Right lobe of liver (tissue), 6 donors: ENCODE data around the gene DHX16. TPM values are rescaled to one million over a fixed set of nuclear protein-coding genes. Genes with fewer than 3 reads are reported as not detected.

Experiments
- ATAC-seq, 4 donors: fragments of 200-7000 bp; cut with Tn5 transposase; one replicate each; pipeline ENCODE4 v1.9.1; 2020; ENCODE audit warnings: mild to moderate bottlenecking in 4 of 4, moderate library complexity in 4 of 4
- DNase-seq, 3 donors: peaks; one replicate each; pipeline ENCODE4 v3.0.0-alpha.2; 2020
- H3K27ac ChIP-seq, 3 donors: fragments of 200-600 bp; one replicate each; pipeline ENCODE4 v1.8.0; 2022
- H3K27me3 ChIP-seq, 2 donors: fragments of 200-600 bp; one replicate each; pipeline ENCODE4 v1.8.0; 2022
- H3K36me3 ChIP-seq, 4 donors: fragments of 200-600 bp; sonication (generic) in 1 of 4; one replicate each; pipeline versions ENCODE4 v1.5.1 to v1.8.0; 2017 to 2022; ENCODE audit warnings: control low read depth in 1 of 4
- H3K4me1 ChIP-seq, 4 donors: fragments of 200-600 bp; sonication (generic) in 1 of 4; one replicate each; pipeline versions ENCODE4 v1.5.1 to v1.8.0; 2017 to 2022; ENCODE audit warnings: control low read depth in 1 of 4
- H3K4me3 ChIP-seq, 3 donors: fragments of 200-600 bp; one replicate each; pipeline ENCODE4 v1.8.0; 2022
- H3K9me3 ChIP-seq, 4 donors: fragments of 200-600 bp; sonication (generic) in 1 of 4; one replicate each; pipeline versions ENCODE4 v1.5.1 to v1.8.0; 2017 to 2022; ENCODE audit warnings: control low read depth in 1 of 4
- POLR2A ChIP-seq: fragments of 450-650 bp; IDR thresholded peaks from one replicate; pipeline ENCODE4 v1.6.1; 2017; ENCODE audit warnings: antibody characterized with exemption, mild to moderate bottlenecking
- WGBS: methylation state at CpG from one replicate; pipeline ENCODE4 v1.1.6; 2018; ENCODE audit warnings: low coverage, low lambda C conversion rate; ENCODE audit not compliant: insufficient coverage; ENCODE audit errors: missing lambda C conversion rate; 5-methylcytosine and 5-hydroxymethylcytosine counted together
- intact Hi-C, 2 donors: fragments of 100-400 bp; cut with DNase I; formaldehyde crosslinking; loops; one replicate each; pipeline versions ENCODE4 v1.11.2 to v1.14.1; 2022
- total RNA-seq, 6 experiments: library from RNA; depleted of rRNA in 2 of 6; stranded (reverse); fragments of >200 nt in 2 of 6; fragmentation: NEBNext Ultra II Directional in 3 of 6; extraction: Animal tissue kit (Norgen Biotek cat#: 25700) in 3 of 6; gene quantifications; one replicate each; pipeline versions ENCODE4 v1.1.0 to v1.2.4, GENCODE V29; 2016 to 2023
- TF ChIP-seq, protein P1 (sequence below), 4 donors: fragments of 200-600 bp in 3 of 4; fragments of 450-650 bp in 1 of 4; IDR thresholded peaks; one replicate each; pipeline versions ENCODE4 v1.5.1 to v1.8.0; 2016 to 2022; ENCODE audit warnings: antibody characterized with exemption in 4 of 4, mild to moderate bottlenecking in 2 of 4
- donor health status: DM: no; HTN: yes; CAD: no.
- donor health status: DM: no; HTN: no; CAD: no.
- donor health status: DM: no; HTN: no; CAD: no.
- donor health status: DM: no; HTN: yes; CAD: no.
- donor health status: DM: no; HTN: yes; CAD: no.

Gene DHX16
- total RNA-seq, 6 experiments from 2014 or later: 12.3 to 17.8 (median 14.4) TPM

DNA sequence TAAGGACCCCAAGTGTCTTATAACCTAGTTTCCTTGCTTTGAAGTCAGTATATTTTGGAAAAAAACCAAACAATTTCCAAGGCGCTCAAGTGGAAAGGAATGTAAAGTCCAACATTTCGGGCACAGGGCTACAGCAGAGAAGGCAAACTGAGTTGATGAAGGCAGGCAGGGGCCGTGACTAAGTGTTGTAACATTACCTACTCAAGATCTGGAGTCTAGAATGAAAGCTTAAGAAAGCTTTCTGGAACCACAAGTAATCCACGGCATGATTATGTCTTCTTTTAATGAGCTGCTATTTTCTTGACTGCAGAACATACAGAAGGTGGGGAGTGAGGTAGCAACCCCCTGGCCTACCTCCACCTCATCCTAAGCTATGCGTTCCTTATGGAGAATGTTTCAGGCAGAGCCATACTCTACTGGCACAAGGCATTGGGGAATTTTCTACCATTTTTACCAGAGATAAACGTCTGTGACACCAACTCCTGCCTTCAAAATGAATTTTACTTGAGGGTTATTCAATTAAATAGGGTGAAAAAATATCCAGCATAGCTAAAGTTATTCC, 60.0 kb downstream of the DHX16 start:
- Histone ChIP-seq H3K36me3 (peaks cover 0 to 31% (median 16%) of the 10 kb centered on the region in 4 donors), H3K27ac (no peak overlapping the region), H3K4me3 (no peak overlapping the region), H3K27me3 (no peaks in the 10 kb centered on the region), H3K9me3 (no peaks in the 10 kb centered on the region), H3K4me1 (peaks cover 0 to 9% (median 5%) of the 10 kb centered on the region in 4 donors)
- intact Hi-C loops: no loop called here
- TF ChIP-seq, protein P1, sequence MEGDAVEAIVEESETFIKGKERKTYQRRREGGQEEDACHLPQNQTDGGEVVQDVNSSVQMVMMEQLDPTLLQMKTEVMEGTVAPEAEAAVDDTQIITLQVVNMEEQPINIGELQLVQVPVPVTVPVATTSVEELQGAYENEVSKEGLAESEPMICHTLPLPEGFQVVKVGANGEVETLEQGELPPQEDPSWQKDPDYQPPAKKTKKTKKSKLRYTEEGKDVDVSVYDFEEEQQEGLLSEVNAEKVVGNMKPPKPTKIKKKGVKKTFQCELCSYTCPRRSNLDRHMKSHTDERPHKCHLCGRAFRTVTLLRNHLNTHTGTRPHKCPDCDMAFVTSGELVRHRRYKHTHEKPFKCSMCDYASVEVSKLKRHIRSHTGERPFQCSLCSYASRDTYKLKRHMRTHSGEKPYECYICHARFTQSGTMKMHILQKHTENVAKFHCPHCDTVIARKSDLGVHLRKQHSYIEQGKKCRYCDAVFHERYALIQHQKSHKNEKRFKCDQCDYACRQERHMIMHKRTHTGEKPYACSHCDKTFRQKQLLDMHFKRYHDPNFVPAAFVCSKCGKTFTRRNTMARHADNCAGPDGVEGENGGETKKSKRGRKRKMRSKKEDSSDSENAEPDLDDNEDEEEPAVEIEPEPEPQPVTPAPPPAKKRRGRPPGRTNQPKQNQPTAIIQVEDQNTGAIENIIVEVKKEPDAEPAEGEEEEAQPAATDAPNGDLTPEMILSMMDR (IDR thresholded peaks at IDR 0.05): no peak
- TF ChIP-seq POLR2A: no peak
- no peak for ATAC-seq
- no peak for DNase-seq
- 27% methylated on average over 6 of the region's 6 CpGs for WGBS

DNA sequence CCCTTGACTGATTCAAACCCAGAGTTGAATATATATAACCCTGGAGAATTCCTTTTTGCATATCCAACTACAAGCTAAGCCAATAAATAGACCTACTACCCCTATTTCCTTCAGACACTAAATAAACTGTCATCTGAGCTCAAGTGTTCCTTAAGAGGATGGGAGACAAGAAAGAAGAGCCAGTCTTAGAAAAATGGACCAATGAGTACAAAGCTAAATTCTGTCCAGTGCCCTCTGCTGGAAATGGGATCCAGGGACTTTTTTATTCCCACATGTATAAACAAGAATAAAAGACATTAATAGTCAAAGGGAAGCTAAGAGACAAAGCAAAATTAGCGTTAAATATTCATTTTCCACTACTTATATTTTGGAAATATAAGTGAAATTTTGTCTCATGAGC, 60.6 kb downstream of the DHX16 start:
- H3K36me3 ChIP-seq: peaks cover 0 to 36% (median 19%) of the 10 kb centered on the region in 4 donors
- TF ChIP-seq, protein P1 (IDR thresholded peaks at IDR 0.05): peak in 3 of 4 donors; percentile 26 to 43 (median 35)
- no peak for TF ChIP-seq POLR2A
- DNase-seq: no peak
- no peak overlapping the region for H3K27ac ChIP-seq
- peaks cover 0 to 9% (median 5%) of the 10 kb centered on the region in 4 donors for H3K4me1 ChIP-seq
- intact Hi-C loops: no loop called here
- no peaks in the 10 kb centered on the region for H3K27me3 ChIP-seq
- no peak overlapping the region for H3K4me3 ChIP-seq
- no peaks in the 10 kb centered on the region for H3K9me3 ChIP-seq
- no peak for ATAC-seq
- WGBS: 53% methylated on average over 1 of the region's 1 CpG

DNA sequence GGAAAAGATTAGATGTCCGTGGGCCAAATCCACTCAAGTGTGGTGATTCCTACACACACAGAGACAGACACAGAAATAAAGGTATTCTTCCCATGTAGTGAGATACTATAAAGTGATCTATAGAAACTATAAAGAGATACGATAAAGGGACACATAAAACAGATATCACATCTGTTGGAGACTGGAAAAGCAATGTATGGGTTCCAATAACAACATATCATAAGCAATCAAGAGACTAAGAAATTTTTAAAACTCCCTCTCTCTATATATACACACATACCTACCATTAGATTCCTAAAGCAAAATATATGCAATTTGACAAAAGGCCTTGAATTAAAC, 61.0 kb downstream of the DHX16 start:
- H3K4me3 ChIP-seq: no peak overlapping the region
- DNase-seq (no peak), ATAC-seq (no peak)
- H3K36me3 ChIP-seq: peaks cover 0 to 39% (median 20%) of the 10 kb centered on the region in 4 donors
- H3K9me3 ChIP-seq: no peaks in the 10 kb centered on the region
- no peak overlapping the region for H3K27ac ChIP-seq
- 58% methylated on average over 2 of the region's 2 CpGs for WGBS
- no peaks in the 10 kb centered on the region for H3K27me3 ChIP-seq
- TF ChIP-seq, protein P1 (IDR thresholded peaks at IDR 0.05): no peak
- TF ChIP-seq POLR2A: no peak
- H3K4me1 ChIP-seq: peaks cover 0 to 9% (median 5%) of the 10 kb centered on the region in 4 donors
- intact Hi-C loops: no loop called here

DNA sequence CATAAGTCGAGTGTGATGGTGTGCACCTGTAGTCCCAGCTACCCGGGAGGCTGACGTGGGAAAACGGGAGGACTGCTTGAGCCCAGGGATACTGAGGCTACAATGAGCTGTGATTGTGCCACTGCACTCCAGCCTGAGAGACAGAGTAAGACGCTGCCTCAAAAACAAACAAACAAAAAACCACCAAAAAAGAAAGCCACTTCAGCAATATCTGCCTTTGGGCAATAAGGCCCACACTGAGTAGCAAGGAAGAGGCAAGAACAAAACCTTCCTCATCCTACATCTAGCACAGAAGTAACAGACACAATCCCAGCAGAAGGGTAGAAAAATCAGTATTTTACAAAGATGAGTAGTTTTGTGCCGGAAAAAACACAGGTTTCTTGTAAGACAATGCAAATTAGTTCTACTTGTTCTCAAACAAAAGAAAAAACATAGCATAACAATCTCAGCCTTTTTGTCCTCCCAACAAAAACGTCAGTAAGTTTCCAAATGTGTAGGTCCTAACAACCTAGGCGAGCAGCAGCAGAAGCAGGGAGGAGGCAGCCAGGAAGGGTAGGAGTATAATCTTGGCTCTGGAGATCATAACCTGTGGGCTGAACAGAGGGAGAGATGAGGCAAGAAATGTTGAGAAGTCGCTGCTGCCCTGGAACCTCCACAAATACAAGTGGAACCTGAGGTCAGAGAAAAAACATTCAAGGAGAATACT, 61.5 kb downstream of the DHX16 start:
- TF ChIP-seq POLR2A: no peak
- TF ChIP-seq, protein P1 (IDR thresholded peaks at IDR 0.05): no peak
- H3K9me3 ChIP-seq: no peaks in the 10 kb centered on the region
- intact Hi-C loops: no loop called here

More for the DNA sequence above, 61.5 kb downstream of the DHX16 start:
- DNase-seq (no peak), ATAC-seq (no peak)
- Histone ChIP-seq H3K27ac (no peak overlapping the region), H3K27me3 (no peaks in the 10 kb centered on the region), H3K36me3 (peaks cover 0 to 39% (median 22%) of the 10 kb centered on the region in 4 donors), H3K4me1 (peaks cover 0 to 9% (median 5%) of the 10 kb centered on the region in 4 donors), H3K4me3 (no peak overlapping the region)
- WGBS: 64% methylated on average over 9 of the region's 9 CpGs
